Common myeloid progenitor, CD34-positive (primary cell): Measurements from ENCODE around the gene DPP3.

ENCODE experiments used
- CTCF ChIA-PET: fragments of 350-600 bp; sonication (Branson Sonifier 250); formaldehyde crosslinking; loops from one replicate; lab custom pipeline; 2021; ENCODE audit warnings: antibody characterized with exemption; lab: Charles Lee
- POLR2A ChIA-PET: fragments of 350-600 bp; sonication (Branson Sonifier 250); formaldehyde crosslinking; loops from one replicate; lab custom pipeline; 2021; ENCODE audit warnings: antibody characterized with exemption; lab: Charles Lee
- DNase-seq, 3 donors: peaks; one replicate each; pipeline versions ENCODE4 v3.0.0 to v3.0.0-alpha.2; 2013
- H3K27ac ChIP-seq, 2 experiments: 1 replicate in 1 of 2; 2 replicates in 1 of 2; pipeline ENCODE4 v1.7.0; 2013; ENCODE audit warnings: inconsistent platforms in 2 of 2, low read length in 2 of 2, mild to moderate bottlenecking in 2 of 2, low read depth in 1 of 2, moderate library complexity in 1 of 2; ENCODE audit not compliant: severe bottlenecking in 2 of 2, insufficient read depth in 1 of 2, poor library complexity in 1 of 2
- H3K27me3 ChIP-seq, 5 experiments: replicated peaks in 2 of 5; 1 replicate in 3 of 5; 2 replicates in 2 of 5; pipeline versions ENCODE4 v1.6.1 to v1.7.0; 2013; ENCODE audit warnings: low read length in 4 of 5, mild to moderate bottlenecking in 2 of 5, moderate library complexity in 2 of 5, inconsistent platforms in 1 of 5; ENCODE audit not compliant: insufficient read depth in 5 of 5, control insufficient read depth in 4 of 5
- H3K36me3 ChIP-seq, 4 experiments: 1 replicate in 2 of 4; 2 replicates in 2 of 4; pipeline versions ENCODE4 v1.6.1 to v1.7.0; 2013; ENCODE audit warnings: low read length in 3 of 4, control low read depth in 1 of 4, mild to moderate bottlenecking in 1 of 4; ENCODE audit not compliant: control insufficient read depth in 4 of 4, insufficient read depth in 4 of 4
- H3K4me1 ChIP-seq, 4 experiments: 1 replicate in 3 of 4; 2 replicates in 1 of 4; pipeline versions ENCODE4 v1.6.1 to v1.7.1; 2013; ENCODE audit warnings: low read length in 3 of 4, mild to moderate bottlenecking in 3 of 4, control low read depth in 1 of 4, inconsistent platforms in 1 of 4, moderate library complexity in 1 of 4; ENCODE audit not compliant: control insufficient read depth in 4 of 4, insufficient read depth in 4 of 4; ENCODE audit errors: control extremely low read depth in 1 of 4
- H3K4me3 ChIP-seq, 7 experiments: 1 replicate in 4 of 7; 2 replicates in 3 of 7; pipeline versions ENCODE4 v1.5.1 to v1.7.0; 2013; ENCODE audit warnings: mild to moderate bottlenecking in 7 of 7, low read length in 6 of 7, moderate library complexity in 6 of 7, inconsistent platforms in 2 of 7, low read depth in 2 of 7, control low read depth in 1 of 7; ENCODE audit not compliant: insufficient read depth in 4 of 7, control insufficient read depth in 1 of 7; ENCODE audit errors: extremely low read depth in 1 of 7
- H3K9me3 ChIP-seq, 5 experiments: 1 replicate in 4 of 5; 2 replicates in 1 of 5; pipeline versions ENCODE4 v1.6.1 to v1.7.1; 2013; ENCODE audit warnings: low read length in 4 of 5, mild to moderate bottlenecking in 2 of 5, inconsistent platforms in 1 of 5, low read depth in 1 of 5, moderate library complexity in 1 of 5; ENCODE audit not compliant: control insufficient read depth in 4 of 5, insufficient read depth in 2 of 5; ENCODE audit errors: control extremely low read depth in 1 of 5
- WGBS: methylation state at CpG from one replicate; pipeline ENCODE4 v1.1.5; 2013; ENCODE audit not compliant: insufficient coverage; 5-methylcytosine and 5-hydroxymethylcytosine counted together

The DPP3 gene

DNA sequence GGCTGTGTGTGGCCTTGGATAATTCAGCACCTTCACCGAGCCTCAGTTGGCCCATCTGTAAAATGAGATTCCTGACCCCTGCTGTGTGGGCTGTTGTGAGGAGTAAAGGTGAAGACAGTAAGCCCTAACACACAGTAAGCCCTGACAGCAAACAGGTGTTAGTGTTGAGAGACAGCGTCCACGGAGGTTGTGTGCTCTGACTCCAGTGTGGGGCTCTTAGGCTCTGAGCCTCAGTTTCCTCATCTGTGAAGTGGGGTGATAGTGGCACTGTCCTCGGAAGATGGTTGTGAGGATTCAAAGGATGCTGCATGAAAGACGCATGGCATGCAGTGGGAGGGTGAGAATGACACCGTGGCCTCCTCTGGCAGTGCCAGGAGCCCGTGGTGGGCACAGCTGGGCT lies 14.2 kb downstream of the DPP3 start:
- no peak for DNase-seq
- CTCF ChIA-PET = interaction anchor here (1.3 kb wide), 1 partner anchor 8 kb away, joined by 4 read pairs; no protein-coding TSS in a partner anchor
- 100% methylated on average over 2 of the region's 7 CpGs for WGBS
- no peak overlapping the region for H3K27ac ChIP-seq
- H3K27me3 ChIP-seq = no peaks in the 10 kb centered on the region
- POLR2A ChIA-PET = no interaction called here
- peaks cover 16 to 56% (median 34%) of the 10 kb centered on the region in 4 experiments for H3K36me3 ChIP-seq
- no peak overlapping the region for H3K4me3 ChIP-seq
- H3K4me1 ChIP-seq = no peaks in the 10 kb centered on the region
- H3K9me3 ChIP-seq = no peaks in the 10 kb centered on the region

DNA sequence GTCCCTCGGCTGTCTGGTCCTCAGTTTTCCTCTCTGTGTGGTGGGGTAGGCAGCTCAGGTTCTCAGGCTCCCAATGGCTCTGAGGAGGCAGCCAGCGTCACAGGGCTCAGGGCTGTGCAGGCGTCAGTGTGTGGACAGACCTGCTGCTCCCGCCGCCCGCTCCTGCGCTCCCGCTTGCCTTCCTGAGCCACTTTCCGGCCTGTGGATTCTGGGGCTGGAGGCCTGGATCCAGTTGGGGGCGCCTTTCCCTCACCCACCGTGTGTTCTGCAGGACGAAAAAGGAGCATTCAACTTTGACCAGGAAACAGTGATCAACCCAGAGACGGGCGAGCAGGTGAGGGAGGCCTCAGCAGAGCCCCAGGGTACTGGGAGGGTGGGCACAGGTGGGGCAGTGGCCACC lies 14.7 kb downstream of the DPP3 start:
- POLR2A ChIA-PET = no interaction called here
- no peak overlapping the region for H3K27ac ChIP-seq
- peaks cover 16 to 53% (median 34%) of the 10 kb centered on the region in 4 experiments for H3K36me3 ChIP-seq
- H3K4me1 ChIP-seq = no peaks in the 10 kb centered on the region
- 95% methylated on average over 14 of the region's 14 CpGs for WGBS
- H3K9me3 ChIP-seq = no peaks in the 10 kb centered on the region
- CTCF ChIA-PET = no interaction called here
- no peak overlapping the region for H3K4me3 ChIP-seq
- no peak for DNase-seq
- H3K27me3 ChIP-seq = no peaks in the 10 kb centered on the region

DNA sequence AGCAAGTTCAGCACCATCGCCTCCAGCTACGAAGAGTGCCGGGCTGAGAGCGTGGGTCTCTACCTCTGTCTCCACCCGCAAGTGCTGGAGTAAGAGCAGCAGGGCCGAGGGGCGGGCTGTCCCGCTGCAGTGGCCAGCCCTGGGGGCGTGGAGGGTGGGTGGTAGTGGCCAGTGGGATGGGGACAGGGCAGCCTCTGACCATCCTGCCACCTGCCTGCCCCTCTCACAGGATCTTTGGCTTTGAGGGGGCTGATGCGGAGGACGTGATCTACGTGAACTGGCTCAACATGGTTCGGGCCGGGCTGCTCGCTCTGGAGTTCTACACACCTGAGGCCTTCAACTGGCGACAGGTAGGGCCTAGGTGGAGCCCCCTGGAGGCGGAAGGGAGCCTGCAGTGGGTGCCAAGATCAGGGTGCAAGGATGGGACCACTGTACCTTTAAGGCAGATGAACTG lies 15.2 kb downstream of the DPP3 start:
- H3K4me3 ChIP-seq = no peak overlapping the region
- H3K27ac ChIP-seq = no peak overlapping the region
- H3K4me1 ChIP-seq = no peaks in the 10 kb centered on the region
- no peak for DNase-seq
- no peaks in the 10 kb centered on the region for H3K27me3 ChIP-seq
- WGBS = 96% methylated on average over 12 of the region's 17 CpGs
- ChIA-PET POLR2A (no interaction called here), CTCF (no interaction called here)
- H3K9me3 ChIP-seq = no peaks in the 10 kb centered on the region
- H3K36me3 ChIP-seq = peaks cover 16 to 52% (median 34%) of the 10 kb centered on the region in 4 experiments

DNA sequence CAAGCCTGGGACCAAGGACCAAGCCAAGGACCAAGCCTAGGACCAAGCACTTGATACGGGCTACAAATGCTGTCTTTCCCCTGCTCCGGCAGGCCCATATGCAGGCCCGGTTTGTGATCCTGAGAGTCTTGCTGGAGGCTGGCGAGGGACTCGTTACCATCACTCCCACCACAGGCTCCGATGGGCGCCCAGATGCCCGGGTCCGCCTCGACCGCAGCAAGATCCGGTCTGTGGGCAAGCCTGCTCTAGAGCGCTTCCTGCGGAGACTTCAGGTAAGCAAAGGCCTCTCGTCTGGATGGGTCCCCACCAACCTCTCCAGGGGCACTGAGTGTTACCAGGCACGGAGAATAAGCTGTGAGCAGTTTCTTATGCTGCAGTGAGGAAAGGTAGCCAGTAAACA lies 17.0 kb downstream of the DPP3 start:
- WGBS = 98% methylated on average over 16 of the region's 16 CpGs
- DNase-seq = no peak
- no peaks in the 10 kb centered on the region for H3K4me1 ChIP-seq
- H3K27me3 ChIP-seq = no peaks in the 10 kb centered on the region
- ChIA-PET POLR2A (no interaction called here), CTCF (no interaction called here)
- H3K9me3 ChIP-seq = no peaks in the 10 kb centered on the region
- peaks cover 12 to 45% (median 32%) of the 10 kb centered on the region in 4 experiments for H3K36me3 ChIP-seq
- no peak overlapping the region for H3K4me3 ChIP-seq
- H3K27ac ChIP-seq = no peak overlapping the region

GRCh38 chr11:66498506-66498905 lies 18.3 kb downstream of the DPP3 start:
- H3K27ac ChIP-seq = no peak overlapping the region
- peaks cover 12 to 36% (median 24%) of the 10 kb centered on the region in 4 experiments for H3K36me3 ChIP-seq
- H3K4me1 ChIP-seq = no peaks in the 10 kb centered on the region
- no peak overlapping the region for H3K4me3 ChIP-seq
- ChIA-PET CTCF (no interaction called here), POLR2A (no interaction called here)
- H3K9me3 ChIP-seq = no peaks in the 10 kb centered on the region
- no peaks in the 10 kb centered on the region for H3K27me3 ChIP-seq
- 96% methylated on average over 3 of the region's 5 CpGs for WGBS
- DNase-seq = no peak

DNA sequence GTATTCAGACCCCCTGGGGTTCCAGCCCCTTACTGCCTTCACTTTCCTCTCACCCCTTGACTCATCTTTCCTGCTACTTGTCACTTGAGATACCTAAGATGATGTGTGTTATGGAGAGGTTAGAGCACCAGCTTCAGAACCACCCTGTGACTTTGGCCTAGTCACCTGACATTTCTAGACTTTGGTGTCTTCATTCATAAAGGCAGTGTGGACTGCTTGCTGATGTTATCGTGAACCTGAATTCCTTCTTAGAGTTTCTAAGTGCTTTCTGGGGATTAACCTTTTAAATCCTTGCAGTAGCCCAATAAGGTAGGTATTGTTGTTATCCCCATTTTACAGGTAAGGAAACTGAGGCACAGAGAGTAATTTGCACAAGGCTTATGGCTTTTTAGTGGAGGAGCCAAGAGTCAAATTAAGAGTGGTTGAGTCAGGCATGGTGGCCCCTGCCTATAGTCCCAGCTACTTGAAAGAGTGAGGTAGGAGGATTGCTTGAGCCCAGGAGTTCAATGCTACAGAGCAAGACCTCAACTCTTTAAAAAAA lies 25.1 kb downstream of the DPP3 start:
- no peak overlapping the region for H3K27ac ChIP-seq
- ChIA-PET POLR2A (no interaction called here), CTCF (no interaction called here)
- H3K4me3 ChIP-seq = no peak overlapping the region
- H3K4me1 ChIP-seq = peaks cover 0 to 8% (median 1%) of the 10 kb centered on the region in 4 experiments
- no peaks in the 10 kb centered on the region for H3K27me3 ChIP-seq
- 100% methylated on average over 1 of the region's 1 CpG for WGBS
- H3K9me3 ChIP-seq = no peaks in the 10 kb centered on the region
- DNase-seq = no peak
- H3K36me3 ChIP-seq = peaks cover 2 to 31% (median 15%) of the 10 kb centered on the region in 4 experiments

GRCh38 chr11:66509131-66509561 lies 28.9 kb downstream of the DPP3 start:
- Histone ChIP-seq H3K4me1 (peaks cover 4 to 17% (median 11%) of the 10 kb centered on the region in 4 experiments), H3K36me3 (peaks cover 7 to 33% (median 16%) of the 10 kb centered on the region in 4 experiments), H3K9me3 (no peaks in the 10 kb centered on the region), H3K27ac (peak overlapping the region in 1 of 2 experiments; percentile 9), H3K27me3 (no peaks in the 10 kb centered on the region), H3K4me3 (no peak overlapping the region)
- POLR2A ChIA-PET = no interaction called here
- DNase-seq = peak in 2 of 3 donors; percentile 31 to 32
- 89% methylated on average over 7 of the region's 7 CpGs for WGBS
- CTCF ChIA-PET = interaction anchor here (0.7 to 1.3 kb wide), 2 partner anchors 100 to 293 kb away, joined by 3 to 4 read pairs; no protein-coding TSS in a partner anchor
